B cell (primary cell): ENCODE results near the gene PLD3.

ENCODE experiments used
- EZH2 ChIP-seq: IDR thresholded peaks from 2 replicates; pipeline ENCODE4 v1.6.1; 2012; ENCODE audit warnings: borderline replicate concordance, low read depth, mild to moderate bottlenecking, moderate library complexity, low read length; ENCODE audit not compliant: insufficient read depth, poor library complexity, severe bottlenecking
- TF ChIP-seq, protein P1 (sequence below): fragments of 200-600 bp; IDR thresholded peaks from one replicate; pipeline ENCODE4 v1.8.0; 2022; ENCODE audit warnings: antibody characterized with exemption, mild to moderate bottlenecking

DNA sequence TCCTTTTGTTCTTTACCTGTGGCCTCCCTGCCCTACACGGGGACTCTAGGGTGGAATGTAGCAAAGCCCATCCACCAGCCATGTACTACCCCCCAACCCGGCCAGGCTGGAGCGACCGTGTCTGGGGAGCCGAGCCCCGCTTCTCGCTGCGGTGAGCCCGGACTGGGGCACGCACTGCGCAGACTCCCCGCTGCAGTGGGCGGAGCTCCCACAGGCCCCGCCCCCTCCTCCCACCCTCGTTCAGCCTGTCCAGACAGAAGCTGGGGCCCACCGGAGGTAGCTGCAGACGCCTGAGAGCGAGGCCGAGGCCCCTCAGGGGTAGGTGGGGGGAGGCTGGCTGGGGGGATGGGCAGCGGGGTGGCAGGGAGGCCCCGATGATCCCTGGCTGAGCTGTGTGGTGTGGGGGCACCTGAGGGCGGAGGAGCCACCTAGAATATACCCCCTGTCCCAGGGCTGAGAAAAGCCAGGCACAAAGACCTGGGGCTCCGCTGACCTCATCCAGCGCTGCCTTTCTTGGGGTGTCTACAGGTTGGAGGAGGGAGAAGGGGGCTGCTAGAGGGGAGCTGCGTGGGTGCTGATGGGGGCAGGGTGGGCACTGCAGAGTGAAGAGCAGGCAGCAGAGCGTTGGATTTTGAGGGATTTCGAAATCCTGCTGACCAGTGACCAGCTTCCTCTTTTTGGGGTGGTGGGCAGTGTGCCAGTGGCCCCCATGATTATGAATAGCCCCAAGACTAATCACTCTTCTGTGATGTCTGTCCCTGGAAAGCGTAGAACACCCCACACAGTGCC lies 17.3 kb downstream of the PLD3 start:
- TF ChIP-seq, protein P1, sequence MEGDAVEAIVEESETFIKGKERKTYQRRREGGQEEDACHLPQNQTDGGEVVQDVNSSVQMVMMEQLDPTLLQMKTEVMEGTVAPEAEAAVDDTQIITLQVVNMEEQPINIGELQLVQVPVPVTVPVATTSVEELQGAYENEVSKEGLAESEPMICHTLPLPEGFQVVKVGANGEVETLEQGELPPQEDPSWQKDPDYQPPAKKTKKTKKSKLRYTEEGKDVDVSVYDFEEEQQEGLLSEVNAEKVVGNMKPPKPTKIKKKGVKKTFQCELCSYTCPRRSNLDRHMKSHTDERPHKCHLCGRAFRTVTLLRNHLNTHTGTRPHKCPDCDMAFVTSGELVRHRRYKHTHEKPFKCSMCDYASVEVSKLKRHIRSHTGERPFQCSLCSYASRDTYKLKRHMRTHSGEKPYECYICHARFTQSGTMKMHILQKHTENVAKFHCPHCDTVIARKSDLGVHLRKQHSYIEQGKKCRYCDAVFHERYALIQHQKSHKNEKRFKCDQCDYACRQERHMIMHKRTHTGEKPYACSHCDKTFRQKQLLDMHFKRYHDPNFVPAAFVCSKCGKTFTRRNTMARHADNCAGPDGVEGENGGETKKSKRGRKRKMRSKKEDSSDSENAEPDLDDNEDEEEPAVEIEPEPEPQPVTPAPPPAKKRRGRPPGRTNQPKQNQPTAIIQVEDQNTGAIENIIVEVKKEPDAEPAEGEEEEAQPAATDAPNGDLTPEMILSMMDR, result no peak
- TF ChIP-seq EZH2, result no peak
